HEK293 (cell line): ENCODE measurements around the gene ZFX.

Source experiments
- CTCF ChIA-PET: fragments of 350-600 bp; formaldehyde crosslinking; extraction: SDS; loops from one replicate; lab custom pipeline; 2021; ENCODE audit warnings: antibody characterized with exemption; lab: Yijun Ruan, JAX
- POLR2A ChIA-PET: fragments of 300-600 bp; formaldehyde crosslinking; extraction: SDS; loops from one replicate; lab custom pipeline; 2020; ENCODE audit warnings: antibody characterized with exemption, inconsistent platforms; lab: Yijun Ruan, JAX
- H3K27ac ChIP-seq: fragments of 200-500 bp; sonication (Bioruptor generic); 2 replicates; pipeline ENCODE4 v1.5.1; 2014; ENCODE audit warnings: low read depth, low read length, control low read depth, inconsistent platforms; ENCODE audit errors: extremely low read depth
- H3K36me3 ChIP-seq, 2 experiments: fragments of 200-500 bp in 1 of 2; sonication (Bioruptor generic) in 1 of 2; 1 replicate in 1 of 2; 2 replicates in 1 of 2; pipeline ENCODE4 v1.5.1; 2014 to 2017; ENCODE audit warnings: inconsistent platforms in 2 of 2, low read length in 2 of 2; ENCODE audit not compliant: control insufficient read depth in 2 of 2, insufficient read depth in 1 of 2
- H3K4me1 ChIP-seq: fragments of 200-500 bp; sonication (Bioruptor generic); 2 replicates; pipeline ENCODE4 v1.5.1; 2014; ENCODE audit warnings: mild to moderate bottlenecking, low read length, inconsistent platforms; ENCODE audit not compliant: control insufficient read depth, insufficient read depth
- H3K4me3 ChIP-seq: 2 replicates; pipeline ENCODE4 v1.5.1; 2011; ENCODE audit warnings: low read depth, mild to moderate bottlenecking, control low read depth, low read length, moderate library complexity
- H3K9me3 ChIP-seq: fragments of 200-500 bp; sonication (Bioruptor generic); 2 replicates; pipeline ENCODE4 v1.5.1; 2014; ENCODE audit warnings: low read depth, low read length, inconsistent platforms; ENCODE audit not compliant: control insufficient read depth, insufficient read depth
- HOXD13 ChIP-seq: sonication (generic); formaldehyde crosslinking; IDR thresholded peaks from 2 replicates; pipeline ENCODE4 v1.8.0; 2022; ENCODE audit warnings: missing genetic modification reagents, borderline replicate concordance
- TRIM28 ChIP-seq: IDR thresholded peaks from 2 replicates; pipeline ENCODE4 v1.6.1; 2011; ENCODE audit warnings: low read length, control low read depth, borderline replicate concordance
- ZBTB20 ChIP-seq: fragments of 450-650 bp; formaldehyde crosslinking; IDR thresholded peaks from 2 replicates; pipeline ENCODE4 v1.5.1; 2016; ENCODE audit warnings: missing biosample characterization, missing genetic modification characterization
- ZBTB8A ChIP-seq: fragments of 450-650 bp; formaldehyde crosslinking; IDR thresholded peaks from 2 replicates; pipeline ENCODE4 v1.5.1; 2016; ENCODE audit warnings: missing biosample characterization, missing genetic modification characterization
- ZNF24 ChIP-seq: fragments of 450-650 bp; formaldehyde crosslinking; IDR thresholded peaks from 2 replicates; pipeline ENCODE4 v1.5.1; 2016; ENCODE audit warnings: missing biosample characterization, missing genetic modification characterization
- ZNF324 ChIP-seq: fragments of 450-650 bp; formaldehyde crosslinking; IDR thresholded peaks from 2 replicates; pipeline ENCODE4 v1.5.1; 2016; ENCODE audit warnings: missing biosample characterization, missing genetic modification characterization
- ZNF416 ChIP-seq: fragments of 450-650 bp; formaldehyde crosslinking; IDR thresholded peaks from 2 replicates; pipeline ENCODE4 v1.5.1; 2016; ENCODE audit warnings: missing biosample characterization, missing genetic modification characterization
- ZNF501 ChIP-seq: fragments of 450-650 bp; formaldehyde crosslinking; IDR thresholded peaks from 2 replicates; pipeline ENCODE4 v1.5.1; 2016; ENCODE audit warnings: missing biosample characterization, missing genetic modification characterization
- ZNF530 ChIP-seq: fragments of 450-650 bp; formaldehyde crosslinking; IDR thresholded peaks from 2 replicates; pipeline ENCODE4 v1.5.1; 2016; ENCODE audit warnings: low read depth, missing biosample characterization, missing genetic modification characterization
- ZNF549 ChIP-seq: fragments of 450-650 bp; IDR thresholded peaks from 2 replicates; pipeline ENCODE4 v1.5.1; 2018; ENCODE audit warnings: missing biosample characterization, missing genetic modification characterization, mild to moderate bottlenecking, inconsistent platforms, moderate library complexity
- ZNF623 ChIP-seq: fragments of 450-650 bp; formaldehyde crosslinking; IDR thresholded peaks from 2 replicates; pipeline ENCODE4 v1.5.1; 2016; ENCODE audit warnings: missing biosample characterization, missing genetic modification characterization
- ZNF629 ChIP-seq: fragments of 450-650 bp; formaldehyde crosslinking; IDR thresholded peaks from 2 replicates; pipeline ENCODE4 v1.5.1; 2017; ENCODE audit warnings: missing biosample characterization, missing genetic modification characterization
- ZNF654 ChIP-seq: fragments of 450-650 bp; formaldehyde crosslinking; IDR thresholded peaks from 2 replicates; pipeline ENCODE4 v1.5.1; 2016; ENCODE audit warnings: low read depth, missing biosample characterization, missing genetic modification characterization
- ZNF701 ChIP-seq: fragments of 450-650 bp; formaldehyde crosslinking; IDR thresholded peaks from 2 replicates; pipeline ENCODE4 v1.5.1; 2016; ENCODE audit warnings: missing biosample characterization, missing genetic modification characterization
- ZNF837 ChIP-seq: fragments of 450-650 bp; formaldehyde crosslinking; IDR thresholded peaks from 2 replicates; pipeline ENCODE4 v1.5.1; 2016; ENCODE audit warnings: missing biosample characterization, missing genetic modification characterization
- ZSCAN16 ChIP-seq: fragments of 450-650 bp; formaldehyde crosslinking; IDR thresholded peaks from 2 replicates; pipeline ENCODE4 v1.5.1; 2016; ENCODE audit warnings: missing biosample characterization, missing genetic modification characterization
- TF ChIP-seq, protein P1 (sequence below): fragments of 450-650 bp; formaldehyde crosslinking; IDR thresholded peaks from 2 replicates; pipeline ENCODE4 v1.5.1; 2016; ENCODE audit warnings: missing biosample characterization, missing genetic modification characterization, borderline replicate concordance
- TF ChIP-seq, protein P2 (sequence below): fragments of 450-650 bp; formaldehyde crosslinking; IDR thresholded peaks from 2 replicates; pipeline ENCODE4 v1.5.1; 2016; ENCODE audit warnings: missing biosample characterization, missing genetic modification characterization
- TF ChIP-seq, protein P3 (sequence below): fragments of 450-650 bp; formaldehyde crosslinking; IDR thresholded peaks from 2 replicates; pipeline ENCODE4 v1.5.1; 2016; ENCODE audit warnings: missing biosample characterization, missing genetic modification characterization
- TF ChIP-seq, protein P4 (sequence below): IDR thresholded peaks from 2 replicates; pipeline ENCODE4 v1.6.1; 2011; ENCODE audit warnings: mild to moderate bottlenecking, low read depth, low read length, borderline replicate concordance
- TF ChIP-seq, protein P5 (sequence below): fragments of 450-650 bp; formaldehyde crosslinking; IDR thresholded peaks from 2 replicates; pipeline ENCODE4 v1.5.1; 2016; ENCODE audit warnings: missing biosample characterization, missing genetic modification characterization
- TF ChIP-seq, protein P6 (sequence below): fragments of 450-650 bp; formaldehyde crosslinking; conservative IDR thresholded peaks from 2 replicates; pipeline ENCODE4 v1.5.1; 2016; ENCODE audit warnings: low read depth, missing biosample characterization, missing genetic modification characterization

Gene ZFX

DNA sequence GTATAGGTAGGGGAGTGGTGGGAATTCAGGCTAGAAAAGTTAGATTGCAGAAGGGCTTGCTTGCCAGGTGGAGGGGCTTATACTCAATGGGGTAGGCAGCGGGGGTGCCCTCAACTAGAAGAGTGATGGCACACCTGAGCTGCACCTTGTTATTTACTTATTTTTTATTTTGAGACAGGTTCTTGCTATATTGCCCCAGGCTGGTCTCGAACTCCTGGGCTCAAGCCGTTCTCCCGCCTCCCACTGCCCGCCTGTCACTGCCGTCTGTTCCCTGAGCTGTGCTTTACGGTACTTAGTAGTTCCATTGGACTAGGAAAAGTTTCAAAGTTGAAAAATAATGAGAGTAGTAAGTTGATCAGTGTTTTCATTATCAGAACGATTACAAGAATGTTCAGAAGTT lies 2.0 kb downstream of the ZFX start (continued):
- no peak for TF ChIP-seq ZNF837 (tag by site-specific recombination)
- TF ChIP-seq, all 188 proteins: peak for 0

DNA sequence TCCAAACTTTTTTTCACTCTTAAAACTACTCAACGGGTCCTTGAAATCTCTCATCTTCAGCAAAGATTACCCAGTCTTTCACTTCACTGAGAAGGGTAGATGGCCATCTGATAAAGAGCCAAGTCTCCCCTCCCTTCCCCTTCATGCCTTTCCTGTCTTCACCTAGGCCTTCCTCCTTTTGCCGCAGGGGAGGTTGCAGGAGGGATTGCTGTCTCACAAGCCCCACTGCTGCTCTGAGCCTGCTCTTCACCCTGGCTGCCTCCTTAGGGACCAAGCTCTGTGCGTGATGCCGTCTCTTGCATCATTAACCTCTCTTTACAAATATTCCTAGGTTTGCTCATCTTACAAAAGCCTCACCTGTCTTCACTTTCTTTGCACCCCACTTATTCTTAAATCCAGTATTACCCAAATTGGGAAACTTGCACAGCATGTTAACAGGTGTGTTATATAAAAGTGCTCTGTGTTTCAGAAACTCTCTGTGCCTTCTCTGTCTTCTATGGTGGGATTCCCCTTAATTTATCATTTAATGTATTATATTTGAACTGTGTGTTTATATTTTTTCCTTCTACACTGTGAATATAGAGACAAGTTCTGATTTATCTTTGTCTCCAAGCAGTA lies 3.8 kb downstream of the ZFX start:
- Histone ChIP-seq H3K36me3 (peaks cover 0 to 7% of the 10 kb centered on the region in 2 experiments; a peak in 1 of 3 replicates), H3K27ac (peak overlapping the region; percentile 83), H3K4me1 (peaks cover 43% of the 10 kb centered on the region), H3K9me3 (no peaks in the 10 kb centered on the region), H3K4me3 (peak overlapping the region; percentile 7; the same call in 1 of the 2 replicates)
- POLR2A ChIA-PET, result interaction anchor here (0.5 kb wide), 1 partner anchor 69 kb away, joined by 5 read pairs; no protein-coding TSS in a partner anchor
- CTCF ChIA-PET, result interaction anchor here (0.6 to 1.0 kb wide), 5 partner anchors 9 to 99 kb away, joined by 3 to 4 read pairs (median 3); partner anchors contain the start of gene EIF2S3
- TF ChIP-seq ZNF623 (no peak), ZNF654 (tag by site-specific recombination) (no peak), ZSCAN16 (tag by site-specific recombination) (no peak), ZNF530 (tag by site-specific recombination) (no peak), ZNF701 (tag by site-specific recombination) (no peak), ZNF324 (tag by site-specific recombination) (no peak), ZNF416 (no peak), ZNF629 (peak; percentile 47; the same call in 1 of the 2 replicates), ZNF24 (tag by site-specific recombination) (no peak), ZBTB8A (tag by site-specific recombination) (no peak; the same call in none of the 2 replicates), ZNF501 (tag by site-specific recombination) (no peak), ZBTB20 (tag by site-specific recombination) (no peak), HOXD13 (CRISPR knock-in tag) (no peak), TRIM28 (peak; percentile 73; the same call in 1 of the 2 replicates), ZNF549 (tag by site-specific recombination) (no peak)
- TF ChIP-seq, protein P1, sequence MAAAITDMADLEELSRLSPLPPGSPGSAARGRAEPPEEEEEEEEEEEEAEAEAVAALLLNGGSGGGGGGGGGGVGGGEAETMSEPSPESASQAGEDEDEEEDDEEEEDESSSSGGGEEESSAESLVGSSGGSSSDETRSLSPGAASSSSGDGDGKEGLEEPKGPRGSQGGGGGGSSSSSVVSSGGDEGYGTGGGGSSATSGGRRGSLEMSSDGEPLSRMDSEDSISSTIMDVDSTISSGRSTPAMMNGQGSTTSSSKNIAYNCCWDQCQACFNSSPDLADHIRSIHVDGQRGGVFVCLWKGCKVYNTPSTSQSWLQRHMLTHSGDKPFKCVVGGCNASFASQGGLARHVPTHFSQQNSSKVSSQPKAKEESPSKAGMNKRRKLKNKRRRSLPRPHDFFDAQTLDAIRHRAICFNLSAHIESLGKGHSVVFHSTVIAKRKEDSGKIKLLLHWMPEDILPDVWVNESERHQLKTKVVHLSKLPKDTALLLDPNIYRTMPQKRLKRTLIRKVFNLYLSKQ (tag by site-specific recombination), result no peak
- TF ChIP-seq, protein P2, sequence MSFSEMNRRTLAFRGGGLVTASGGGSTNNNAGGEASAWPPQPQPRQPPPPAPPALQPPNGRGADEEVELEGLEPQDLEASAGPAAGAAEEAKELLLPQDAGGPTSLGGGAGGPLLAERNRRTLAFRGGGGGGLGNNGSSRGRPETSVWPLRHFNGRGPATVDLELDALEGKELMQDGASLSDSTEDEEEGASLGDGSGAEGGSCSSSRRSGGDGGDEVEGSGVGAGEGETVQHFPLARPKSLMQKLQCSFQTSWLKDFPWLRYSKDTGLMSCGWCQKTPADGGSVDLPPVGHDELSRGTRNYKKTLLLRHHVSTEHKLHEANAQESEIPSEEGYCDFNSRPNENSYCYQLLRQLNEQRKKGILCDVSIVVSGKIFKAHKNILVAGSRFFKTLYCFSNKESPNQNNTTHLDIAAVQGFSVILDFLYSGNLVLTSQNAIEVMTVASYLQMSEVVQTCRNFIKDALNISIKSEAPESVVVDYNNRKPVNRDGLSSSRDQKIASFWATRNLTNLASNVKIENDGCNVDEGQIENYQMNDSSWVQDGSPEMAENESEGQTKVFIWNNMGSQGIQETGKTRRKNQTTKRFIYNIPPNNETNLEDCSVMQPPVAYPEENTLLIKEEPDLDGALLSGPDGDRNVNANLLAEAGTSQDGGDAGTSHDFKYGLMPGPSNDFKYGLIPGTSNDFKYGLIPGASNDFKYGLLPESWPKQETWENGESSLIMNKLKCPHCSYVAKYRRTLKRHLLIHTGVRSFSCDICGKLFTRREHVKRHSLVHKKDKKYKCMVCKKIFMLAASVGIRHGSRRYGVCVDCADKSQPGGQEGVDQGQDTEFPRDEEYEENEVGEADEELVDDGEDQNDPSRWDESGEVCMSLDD (tag by site-specific recombination), result no peak
- TF ChIP-seq, protein P3, sequence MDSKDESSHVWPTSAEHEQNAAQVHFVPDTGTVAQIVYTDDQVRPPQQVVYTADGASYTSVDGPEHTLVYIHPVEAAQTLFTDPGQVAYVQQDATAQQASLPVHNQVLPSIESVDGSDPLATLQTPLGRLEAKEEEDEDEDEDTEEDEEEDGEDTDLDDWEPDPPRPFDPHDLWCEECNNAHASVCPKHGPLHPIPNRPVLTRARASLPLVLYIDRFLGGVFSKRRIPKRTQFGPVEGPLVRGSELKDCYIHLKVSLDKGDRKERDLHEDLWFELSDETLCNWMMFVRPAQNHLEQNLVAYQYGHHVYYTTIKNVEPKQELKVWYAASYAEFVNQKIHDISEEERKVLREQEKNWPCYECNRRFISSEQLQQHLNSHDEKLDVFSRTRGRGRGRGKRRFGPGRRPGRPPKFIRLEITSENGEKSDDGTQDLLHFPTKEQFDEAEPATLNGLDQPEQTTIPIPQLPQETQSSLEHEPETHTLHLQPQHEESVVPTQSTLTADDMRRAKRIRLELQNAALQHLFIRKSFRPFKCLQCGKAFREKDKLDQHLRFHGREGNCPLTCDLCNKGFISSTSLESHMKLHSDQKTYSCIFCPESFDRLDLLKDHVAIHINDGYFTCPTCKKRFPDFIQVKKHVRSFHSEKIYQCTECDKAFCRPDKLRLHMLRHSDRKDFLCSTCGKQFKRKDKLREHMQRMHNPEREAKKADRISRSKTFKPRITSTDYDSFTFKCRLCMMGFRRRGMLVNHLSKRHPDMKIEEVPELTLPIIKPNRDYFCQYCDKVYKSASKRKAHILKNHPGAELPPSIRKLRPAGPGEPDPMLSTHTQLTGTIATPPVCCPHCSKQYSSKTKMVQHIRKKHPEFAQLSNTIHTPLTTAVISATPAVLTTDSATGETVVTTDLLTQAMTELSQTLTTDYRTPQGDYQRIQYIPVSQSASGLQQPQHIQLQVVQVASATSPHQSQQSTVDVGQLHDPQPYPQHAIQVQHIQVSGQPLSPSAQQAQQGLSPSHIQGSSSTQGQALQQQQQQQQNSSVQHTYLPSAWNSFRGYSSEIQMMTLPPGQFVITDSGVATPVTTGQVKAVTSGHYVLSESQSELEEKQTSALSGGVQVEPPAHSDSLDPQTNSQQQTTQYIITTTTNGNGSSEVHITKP (tag by site-specific recombination), result peak; percentile 51
- TF ChIP-seq, protein P4, sequence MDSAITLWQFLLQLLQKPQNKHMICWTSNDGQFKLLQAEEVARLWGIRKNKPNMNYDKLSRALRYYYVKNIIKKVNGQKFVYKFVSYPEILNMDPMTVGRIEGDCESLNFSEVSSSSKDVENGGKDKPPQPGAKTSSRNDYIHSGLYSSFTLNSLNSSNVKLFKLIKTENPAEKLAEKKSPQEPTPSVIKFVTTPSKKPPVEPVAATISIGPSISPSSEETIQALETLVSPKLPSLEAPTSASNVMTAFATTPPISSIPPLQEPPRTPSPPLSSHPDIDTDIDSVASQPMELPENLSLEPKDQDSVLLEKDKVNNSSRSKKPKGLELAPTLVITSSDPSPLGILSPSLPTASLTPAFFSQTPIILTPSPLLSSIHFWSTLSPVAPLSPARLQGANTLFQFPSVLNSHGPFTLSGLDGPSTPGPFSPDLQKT, result no peak
- TF ChIP-seq, protein P5, sequence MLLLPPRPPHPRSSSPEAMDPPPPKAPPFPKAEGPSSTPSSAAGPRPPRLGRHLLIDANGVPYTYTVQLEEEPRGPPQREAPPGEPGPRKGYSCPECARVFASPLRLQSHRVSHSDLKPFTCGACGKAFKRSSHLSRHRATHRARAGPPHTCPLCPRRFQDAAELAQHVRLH (tag by site-specific recombination), result no peak
- TF ChIP-seq, protein P6, sequence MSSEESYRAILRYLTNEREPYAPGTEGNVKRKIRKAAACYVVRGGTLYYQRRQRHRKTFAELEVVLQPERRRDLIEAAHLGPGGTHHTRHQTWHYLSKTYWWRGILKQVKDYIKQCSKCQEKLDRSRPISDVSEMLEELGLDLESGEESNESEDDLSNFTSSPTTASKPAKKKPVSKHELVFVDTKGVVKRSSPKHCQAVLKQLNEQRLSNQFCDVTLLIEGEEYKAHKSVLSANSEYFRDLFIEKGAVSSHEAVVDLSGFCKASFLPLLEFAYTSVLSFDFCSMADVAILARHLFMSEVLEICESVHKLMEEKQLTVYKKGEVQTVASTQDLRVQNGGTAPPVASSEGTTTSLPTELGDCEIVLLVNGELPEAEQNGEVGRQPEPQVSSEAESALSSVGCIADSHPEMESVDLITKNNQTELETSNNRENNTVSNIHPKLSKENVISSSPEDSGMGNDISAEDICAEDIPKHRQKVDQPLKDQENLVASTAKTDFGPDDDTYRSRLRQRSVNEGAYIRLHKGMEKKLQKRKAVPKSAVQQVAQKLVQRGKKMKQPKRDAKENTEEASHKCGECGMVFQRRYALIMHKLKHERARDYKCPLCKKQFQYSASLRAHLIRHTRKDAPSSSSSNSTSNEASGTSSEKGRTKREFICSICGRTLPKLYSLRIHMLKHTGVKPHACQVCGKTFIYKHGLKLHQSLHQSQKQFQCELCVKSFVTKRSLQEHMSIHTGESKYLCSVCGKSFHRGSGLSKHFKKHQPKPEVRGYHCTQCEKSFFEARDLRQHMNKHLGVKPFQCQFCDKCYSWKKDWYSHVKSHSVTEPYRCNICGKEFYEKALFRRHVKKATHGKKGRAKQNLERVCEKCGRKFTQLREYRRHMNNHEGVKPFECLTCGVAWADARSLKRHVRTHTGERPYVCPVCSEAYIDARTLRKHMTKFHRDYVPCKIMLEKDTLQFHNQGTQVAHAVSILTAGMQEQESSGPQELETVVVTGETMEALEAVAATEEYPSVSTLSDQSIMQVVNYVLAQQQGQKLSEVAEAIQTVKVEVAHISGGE (tag by site-specific recombination), result no peak
